Activated CD8-positive, alpha-beta memory T cell treated with anti-CD3 and anti-CD28 coated beads, Interleukin-2, amount 50 U/mL, for 24 hours (primary cell): ENCODE measurements around the gene PSMB7.
A peak's percentile ranks its signal among the peaks of the same experiment; 100 is the strongest.

Experiments
- DNase-seq: peaks from one replicate; pipeline ENCODE4 v3.0.0-alpha.2; 2020; ENCODE audit errors: extremely low read depth

Gene PSMB7

DNA sequence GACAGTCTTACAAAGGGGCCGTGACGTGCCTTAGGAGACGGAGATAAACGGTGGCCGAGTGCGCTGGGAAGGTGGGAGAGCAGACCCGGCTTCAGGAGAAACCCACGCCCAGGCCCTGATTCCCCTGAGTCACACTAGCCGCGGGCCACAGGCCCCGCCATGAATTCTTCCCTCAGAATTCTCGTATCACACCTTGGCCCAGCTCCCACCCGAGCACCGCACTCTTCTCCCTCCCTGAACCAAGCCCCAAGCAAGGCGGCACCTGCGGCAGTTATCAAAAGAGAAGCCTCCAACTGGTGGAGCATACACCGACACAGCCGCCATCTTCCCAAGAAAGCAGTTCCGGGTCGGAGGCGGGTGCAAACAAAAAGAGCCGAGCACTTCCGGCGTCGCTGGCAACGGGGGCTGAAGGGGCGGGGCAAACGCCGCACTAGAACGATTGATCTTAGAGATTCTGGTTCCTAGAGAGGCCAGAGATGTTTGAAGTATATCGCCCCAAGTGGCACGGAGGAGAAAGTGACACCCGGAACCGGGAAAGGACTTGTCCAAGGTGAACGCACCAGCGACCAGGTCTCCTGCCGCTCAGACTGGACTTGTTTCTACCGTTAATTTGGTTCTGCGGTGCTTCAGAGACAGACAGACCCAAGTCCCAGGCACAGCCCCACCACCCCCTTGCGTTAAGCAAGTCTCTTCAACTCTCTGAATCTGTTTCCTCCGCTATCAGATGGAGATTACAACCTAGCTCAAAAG, at the start of gene PSMB7:
Gene PSMB7 (minus strand): TSS at position 341 of the 750 bp plus-strand sequence. CDS start 17 bp downstream, at position 324.
- DNase-seq = peak; percentile 95

DNA sequence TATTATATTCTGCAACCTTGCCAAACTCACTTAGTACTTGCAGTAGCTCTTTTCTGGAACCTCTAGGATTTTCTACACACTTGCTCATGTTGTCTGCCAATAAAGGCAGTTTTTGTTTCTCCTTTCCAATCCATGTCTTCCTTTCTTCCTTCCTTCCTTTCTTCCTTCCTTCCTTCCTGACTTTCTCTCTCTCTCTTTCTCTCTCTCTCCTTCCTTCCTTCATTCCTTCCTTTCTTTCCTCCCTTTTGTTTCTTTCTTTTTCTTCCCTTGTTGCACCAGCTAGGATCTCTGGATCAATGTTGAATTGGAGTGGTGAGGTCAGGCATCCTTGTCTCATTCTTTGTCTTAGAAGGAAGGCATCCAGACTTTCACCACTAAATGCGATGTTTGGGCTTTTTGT, 47.5 kb upstream of the PSMB7 start:
- no peak for DNase-seq

DNA sequence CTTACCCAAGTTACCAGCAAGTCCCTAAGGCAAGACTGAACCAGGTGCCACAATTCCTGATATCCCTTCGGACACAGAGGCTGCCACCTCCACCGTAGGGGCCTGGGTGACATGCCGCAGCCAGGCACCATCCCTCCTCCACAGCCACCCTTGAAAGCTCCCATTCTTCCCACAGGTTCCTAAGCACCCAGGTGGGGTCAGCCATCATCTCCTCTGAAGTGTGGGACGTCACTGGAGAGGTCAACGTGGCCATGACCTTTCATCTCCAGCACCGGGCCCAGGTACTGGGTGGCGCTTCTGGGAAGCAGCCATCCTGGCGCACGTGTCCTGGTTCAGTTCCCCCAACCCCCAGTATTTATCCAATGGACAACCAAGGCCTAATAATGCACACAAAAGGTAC, 43.2 kb upstream of the PSMB7 start:
- DNase-seq = no peak

DNA sequence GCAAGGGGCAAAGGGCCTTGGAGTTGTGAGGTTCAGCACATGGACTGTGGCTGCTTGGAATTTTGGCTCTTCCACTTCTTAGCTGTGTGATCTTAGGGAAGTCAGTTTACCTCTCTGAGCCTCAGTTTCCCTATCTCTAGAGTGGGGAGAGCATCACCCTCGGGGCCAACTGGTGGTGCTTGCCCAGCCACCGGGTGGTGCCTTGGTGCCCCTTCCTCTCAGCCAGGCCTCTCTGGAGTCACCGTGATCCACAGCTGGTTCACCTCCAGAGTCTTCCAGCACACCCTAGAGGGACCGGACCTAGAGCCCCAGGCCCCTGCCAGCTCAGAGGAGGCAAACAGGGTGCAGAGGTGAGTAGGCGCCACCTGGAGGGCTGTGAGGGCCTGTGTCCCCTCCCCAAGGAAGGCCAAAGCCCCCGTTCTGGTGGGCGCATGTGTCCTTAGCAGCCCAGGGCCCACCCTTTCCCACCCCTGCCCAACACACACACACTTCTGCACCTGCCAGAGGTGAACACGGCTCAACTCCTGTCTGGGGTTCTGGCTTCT, 42.7 kb upstream of the PSMB7 start:
- DNase-seq = no peak

DNA sequence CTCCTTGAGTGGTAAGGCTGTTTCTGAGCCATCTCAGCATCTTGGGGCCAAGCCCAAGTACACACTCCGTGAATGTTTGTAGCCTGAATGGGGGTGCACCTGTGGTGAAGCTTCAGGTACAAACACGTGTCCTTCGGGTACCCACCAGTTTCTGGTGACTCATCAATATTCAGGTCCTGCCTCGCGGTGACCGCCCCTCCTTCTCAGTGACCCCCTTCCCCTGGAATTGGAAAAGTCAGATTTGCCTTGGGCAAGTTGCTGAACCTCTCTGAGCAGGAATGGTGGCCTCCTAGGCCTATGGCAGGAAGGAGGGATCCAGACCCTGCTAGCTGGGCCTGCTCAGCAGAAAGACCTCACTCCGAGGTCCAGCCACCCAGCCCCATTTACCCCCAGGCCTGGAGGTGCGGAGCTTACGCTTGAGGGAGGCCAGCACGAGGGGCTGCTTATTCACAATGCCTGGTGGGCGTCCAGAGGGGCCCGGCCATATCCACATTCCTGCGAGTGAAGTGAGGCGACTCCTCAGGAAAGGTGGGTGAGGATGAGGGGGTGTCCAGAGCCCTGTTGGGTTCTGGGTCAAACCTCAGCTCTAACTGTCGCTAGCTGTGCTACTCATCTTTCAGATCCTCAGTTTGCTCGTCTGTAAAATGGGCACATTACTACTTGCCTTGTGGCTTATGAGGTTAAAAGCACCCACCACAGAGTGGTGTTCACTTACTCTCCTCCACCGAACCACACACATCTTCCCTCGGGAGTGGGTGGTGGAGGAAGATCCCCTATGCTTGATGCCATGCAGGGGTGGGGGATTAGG, 42.0 kb upstream of the PSMB7 start:
- DNase-seq = no peak

DNA sequence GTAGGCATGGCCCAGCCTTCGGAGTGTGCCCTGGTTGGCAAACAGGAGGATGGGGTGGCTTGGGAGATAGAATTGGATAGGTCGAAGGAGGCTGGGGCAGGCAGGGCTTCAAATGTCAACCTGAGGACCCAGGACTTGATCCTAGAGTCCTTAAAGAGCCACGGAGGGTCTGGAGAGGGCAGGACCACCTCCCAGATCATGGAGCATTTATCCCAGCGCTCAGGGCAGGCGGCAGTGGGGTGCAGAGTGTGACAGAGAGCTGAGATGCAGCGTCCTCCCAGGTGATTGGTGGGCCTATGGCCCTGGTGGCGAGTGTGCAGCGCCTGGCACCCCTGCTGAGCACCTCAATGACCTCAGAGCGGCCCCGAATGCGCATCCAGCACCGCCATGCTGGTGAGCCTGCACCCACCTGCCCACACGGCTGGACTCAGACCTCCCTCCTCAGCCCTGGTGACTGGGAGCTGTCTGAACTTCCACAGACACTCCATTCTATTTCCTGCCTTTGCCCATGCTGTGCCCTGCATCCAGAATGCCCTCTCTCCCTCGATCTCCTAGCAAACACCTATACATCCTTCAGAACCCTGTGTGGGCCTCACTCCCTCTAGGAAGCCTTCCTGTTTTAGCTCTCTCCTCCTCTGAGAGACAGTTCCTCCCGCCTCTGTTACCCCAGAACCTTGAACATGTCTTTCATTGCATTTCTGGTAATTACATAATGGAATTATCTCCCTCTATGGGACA, 41.3 kb upstream of the PSMB7 start:
- DNase-seq = no peak

DNA sequence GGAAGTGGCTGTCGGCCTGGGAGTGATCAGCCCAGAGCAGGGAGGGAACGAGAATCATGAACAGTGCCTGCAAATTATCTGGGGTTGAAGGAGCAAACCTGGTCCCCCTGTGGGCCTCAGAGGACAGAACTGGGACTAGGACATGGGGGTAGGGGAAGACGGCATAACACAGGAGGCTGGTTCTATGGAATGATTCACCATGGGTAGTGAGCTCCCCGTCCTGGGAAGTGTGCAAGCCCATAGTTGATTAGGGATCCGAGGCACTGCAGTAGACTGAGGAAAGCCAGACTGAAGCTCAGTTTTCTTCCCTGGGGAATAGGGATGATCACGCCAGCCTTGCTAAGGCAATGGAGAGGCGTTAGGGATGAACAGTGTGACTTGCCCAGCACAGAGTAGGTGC, 40.6 kb upstream of the PSMB7 start:
- no peak for DNase-seq

DNA sequence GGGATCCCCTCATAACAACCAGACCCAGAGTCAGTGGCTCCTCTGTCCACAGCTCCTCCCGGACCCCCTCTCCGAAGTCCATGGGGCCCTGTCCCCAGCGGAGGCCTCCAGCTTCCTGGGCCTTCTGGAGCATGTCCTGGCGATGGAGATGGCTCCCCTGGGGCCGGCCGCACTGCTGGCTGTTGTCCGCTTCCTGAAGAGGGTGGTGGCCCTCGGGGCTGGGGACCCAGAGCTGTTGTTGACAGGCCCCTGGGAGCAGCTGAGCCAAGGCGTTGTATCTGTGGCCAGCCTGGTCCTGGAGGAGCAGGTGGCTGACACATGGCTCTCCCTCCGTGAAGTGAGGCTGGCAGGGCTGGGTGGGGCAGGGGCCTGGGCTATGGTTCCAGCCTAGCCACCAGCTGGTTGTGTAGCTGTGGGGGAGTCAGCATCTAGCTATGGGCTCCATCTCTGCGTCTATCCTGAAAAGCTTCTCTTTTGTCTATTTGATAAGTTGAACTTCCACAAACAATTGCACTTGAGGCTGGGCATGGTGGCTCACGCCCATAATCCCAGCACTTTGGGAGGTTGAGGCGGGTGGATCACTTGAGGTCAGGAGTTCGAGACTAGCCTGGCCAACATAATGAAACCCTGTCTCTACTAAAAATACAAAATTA, 39.7 kb upstream of the PSMB7 start:
- no peak for DNase-seq

DNA sequence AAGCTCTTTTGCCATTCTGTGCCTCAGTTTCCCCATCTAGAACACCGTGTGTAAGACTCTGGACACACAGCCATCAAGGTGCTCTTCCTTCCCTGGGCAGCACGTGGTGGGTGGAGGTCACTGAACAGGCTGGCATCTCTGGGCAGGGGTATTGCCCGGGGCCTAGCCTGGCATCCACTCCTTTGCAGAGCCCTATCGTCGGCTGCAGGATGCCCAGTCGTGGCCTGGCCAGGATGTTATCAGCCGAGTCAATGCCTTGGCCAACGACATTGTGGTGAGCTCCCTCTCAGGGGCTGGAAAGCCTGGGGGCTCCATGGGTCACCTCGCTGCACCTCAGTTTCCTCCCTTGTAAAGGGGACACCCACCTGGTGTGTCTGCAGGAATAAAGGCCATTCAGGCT, 39.1 kb upstream of the PSMB7 start:
- DNase-seq = no peak

DNA sequence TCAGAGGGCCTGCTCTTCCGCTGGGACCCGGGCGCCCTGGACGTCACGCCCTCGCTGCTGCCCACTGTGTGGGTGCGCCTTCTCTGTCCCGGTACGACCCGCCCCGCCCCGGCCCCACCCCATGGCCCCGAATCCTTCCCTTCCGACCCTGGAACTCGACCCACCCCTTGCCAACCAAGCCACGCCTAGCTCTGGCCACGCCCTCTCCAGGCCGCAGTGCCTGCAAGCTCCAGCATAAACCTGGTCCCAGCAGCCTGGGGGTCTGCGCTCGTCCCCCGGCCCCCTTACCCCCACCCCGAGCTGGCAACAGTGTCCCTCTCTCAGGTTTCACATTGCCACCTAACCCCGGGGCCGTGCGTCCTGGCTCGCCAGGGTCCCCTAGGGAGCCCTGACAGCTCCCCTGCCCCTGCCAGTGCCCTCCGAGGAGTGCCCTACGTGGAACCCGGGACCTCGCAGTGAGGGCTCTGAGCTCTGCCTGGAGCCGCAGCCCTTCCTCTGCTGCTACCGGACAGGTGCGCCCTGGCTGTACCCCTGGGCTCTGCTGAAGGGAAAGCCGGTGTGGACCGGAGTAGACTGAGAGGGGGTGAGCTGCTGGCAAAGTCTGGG, 38.4 kb upstream of the PSMB7 start:
- DNase-seq = no peak

DNA sequence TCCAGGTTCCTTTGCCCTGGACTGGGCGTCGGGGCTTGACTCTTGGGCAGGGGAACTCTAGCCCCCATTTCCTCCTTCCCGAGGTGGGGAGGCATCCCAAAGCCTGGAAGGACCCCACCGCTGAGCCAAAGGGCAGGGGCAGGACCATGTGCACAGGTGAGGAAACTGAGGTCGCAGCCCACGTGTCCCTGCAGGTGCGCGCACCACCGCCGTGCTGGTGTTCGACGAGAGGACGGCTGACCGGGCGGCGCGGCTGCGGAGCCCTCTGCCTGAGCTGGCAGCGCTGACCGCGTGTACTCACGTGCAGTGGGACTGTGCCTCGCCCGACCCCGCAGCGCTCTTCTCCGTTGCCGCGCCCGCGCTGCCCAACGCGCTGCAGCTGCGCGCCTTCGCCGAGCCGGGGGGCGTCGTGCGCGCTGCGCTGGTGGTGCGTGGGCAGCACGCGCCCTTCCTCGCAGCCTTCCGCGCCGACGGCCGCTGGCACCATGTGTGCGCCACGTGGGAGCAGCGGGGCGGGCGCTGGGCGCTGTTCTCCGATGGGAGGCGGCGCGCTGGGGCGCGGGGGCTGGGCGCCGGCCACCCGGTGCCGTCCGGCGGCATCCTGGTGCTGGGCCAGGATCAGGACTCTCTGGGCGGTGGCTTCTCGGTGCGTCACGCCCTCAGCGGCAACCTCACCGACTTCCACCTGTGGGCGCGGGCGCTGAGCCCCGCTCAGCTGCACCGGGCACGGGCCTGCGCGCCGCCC, 37.8 kb upstream of the PSMB7 start:
- no peak for DNase-seq

DNA sequence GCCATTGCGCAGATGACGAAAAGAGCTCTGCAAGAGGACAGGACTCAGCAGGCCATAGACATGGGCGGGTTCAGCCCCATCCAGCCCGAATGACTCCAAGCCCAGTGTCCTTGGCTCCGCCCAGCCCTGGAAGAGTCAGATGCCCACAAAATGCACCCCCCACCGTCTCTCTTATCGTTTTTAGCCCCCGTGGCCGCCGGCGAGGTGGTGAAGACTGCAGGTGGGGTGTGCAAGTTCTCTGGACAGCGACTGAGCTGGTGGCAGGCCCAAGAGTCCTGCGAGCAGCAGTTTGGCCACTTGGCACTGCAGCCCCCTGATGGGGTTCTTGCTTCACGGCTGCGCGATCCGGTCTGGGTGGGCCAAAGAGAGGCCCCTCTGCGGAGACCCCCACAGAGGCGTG, 37.1 kb upstream of the PSMB7 start:
- no peak for DNase-seq

DNA sequence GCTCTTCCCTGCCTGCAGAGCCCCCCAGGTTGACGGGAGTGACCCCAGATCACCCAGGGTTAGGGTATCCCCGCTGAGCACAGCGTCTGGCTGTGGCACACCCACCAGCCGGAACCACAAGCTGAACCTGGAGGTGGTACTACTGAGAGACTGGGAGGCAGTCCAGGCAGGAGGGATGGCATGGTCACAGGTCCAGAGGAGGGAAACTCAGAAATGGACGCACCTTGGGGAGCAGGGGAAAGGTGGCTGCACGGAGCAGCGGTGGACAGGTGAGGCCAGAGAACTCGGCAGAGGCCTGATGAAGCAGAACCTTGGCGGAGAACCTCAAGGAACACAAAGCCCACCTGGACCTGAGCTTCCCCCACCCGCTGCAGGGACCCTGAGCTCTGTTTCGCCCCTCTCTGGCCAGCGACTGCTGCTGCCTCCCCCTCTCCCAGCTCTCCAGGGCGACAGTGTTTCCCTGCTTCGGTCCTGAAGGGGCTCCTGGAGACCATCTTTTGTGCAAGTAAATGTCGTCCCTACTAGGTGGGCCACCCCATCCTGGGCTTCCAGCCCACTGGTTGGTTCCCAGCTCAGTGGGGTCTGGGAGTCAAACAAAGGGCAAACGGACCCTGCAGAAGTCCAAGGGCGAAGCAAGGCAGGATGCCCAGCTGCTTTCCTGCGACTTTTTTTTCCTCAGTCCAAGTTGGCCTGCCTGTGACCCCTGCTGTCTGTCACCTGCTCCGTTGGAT, 35.9 kb upstream of the PSMB7 start:
- DNase-seq = no peak

DNA sequence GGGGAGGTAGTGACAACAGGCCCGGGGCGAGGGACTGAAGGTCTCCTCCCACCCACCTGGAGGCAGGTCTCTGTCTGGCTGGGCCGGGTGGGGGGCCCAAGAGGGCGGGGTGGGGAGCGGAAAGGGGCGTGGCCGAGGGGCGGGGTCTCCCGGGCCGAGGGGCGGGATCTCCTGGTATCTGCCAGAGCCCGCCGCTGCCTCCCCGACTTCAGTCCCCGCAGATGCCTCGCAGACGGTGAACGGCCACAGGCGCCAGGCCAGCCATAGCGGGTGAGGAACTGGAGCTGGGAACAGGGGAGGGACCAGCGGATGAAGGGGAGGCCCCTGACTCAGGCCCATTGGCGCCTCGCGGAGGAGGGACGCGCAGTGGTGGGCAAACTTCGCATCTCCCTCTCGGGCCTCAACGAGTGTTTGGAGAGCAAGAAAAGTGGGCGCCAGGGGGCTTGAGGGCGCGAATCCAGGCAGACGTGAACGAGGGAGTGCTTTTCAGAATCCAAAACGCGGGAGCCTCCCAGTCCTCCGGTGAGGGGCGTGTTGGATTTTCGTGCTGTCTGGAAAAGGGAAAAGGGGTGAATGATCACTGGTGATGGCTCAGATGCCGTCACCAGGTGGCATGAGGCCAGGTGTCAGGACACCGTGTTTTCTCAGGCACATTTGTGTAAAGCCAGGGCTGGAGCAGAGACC, 35.1 kb upstream of the PSMB7 start, which contains the start of gene ADGRD2:
Gene ADGRD2 (plus strand): TSS at position 211 of the 684 bp plus-strand sequence. CDS start 1,216 bp downstream, outside the sequence.
- DNase-seq = no peak

DNA sequence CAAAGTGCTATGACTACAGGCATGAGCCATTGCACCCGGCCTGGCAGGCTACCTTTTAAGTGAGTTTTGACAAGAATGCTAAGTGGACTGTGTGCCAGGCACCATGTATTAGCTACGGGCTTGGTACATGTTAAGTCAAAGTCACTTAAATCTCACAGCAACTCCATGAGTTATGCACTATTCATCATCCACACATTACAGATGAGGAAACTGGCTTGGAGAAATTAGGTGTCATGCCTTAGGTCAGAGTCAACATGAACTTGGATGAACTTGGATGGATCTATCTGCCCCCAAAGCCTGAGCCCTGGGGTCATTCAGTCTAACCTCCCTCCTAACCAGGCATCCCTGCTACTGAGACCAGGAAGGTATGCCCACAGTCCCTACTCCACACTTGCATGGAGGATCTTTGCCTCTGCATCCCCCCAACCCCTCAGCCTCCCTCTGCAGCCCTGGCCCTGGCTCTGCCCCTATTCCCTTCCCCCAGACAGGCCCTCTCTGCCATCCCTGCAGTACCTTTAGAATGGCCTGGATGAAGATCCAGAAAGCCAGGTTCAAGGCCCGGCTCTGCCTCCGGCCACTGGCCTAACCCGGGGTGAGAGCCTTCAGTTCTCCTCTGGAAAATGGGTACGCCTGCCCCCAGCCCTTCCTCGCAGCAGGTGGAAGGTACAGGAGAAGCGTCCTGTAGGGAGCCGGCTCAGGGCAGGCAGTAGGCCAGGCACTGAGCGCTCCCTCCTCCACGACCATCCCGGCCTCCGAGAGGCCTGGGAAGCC, 34.3 kb upstream of the PSMB7 start:
- no peak for DNase-seq

DNA sequence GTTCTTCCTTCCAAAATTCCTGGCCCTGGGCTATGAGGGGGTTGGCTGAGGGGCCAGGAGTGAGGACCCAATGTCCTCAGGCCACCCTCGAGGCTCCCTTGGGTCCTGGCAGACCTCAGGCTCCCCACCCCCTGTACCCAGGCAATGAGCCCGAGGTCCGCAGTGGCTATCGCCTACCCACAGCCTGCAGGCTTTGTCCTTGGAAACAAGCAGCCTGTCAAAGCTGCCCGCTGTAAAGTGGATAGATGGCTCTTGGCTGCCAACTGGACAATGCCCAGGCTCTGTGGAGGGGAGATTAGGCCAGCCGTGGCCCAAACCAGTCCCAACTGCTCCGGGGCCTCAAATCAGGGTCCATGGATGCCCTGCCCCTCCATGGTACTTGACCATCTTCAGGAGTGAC, 32.8 kb upstream of the PSMB7 start:
- DNase-seq = no peak

DNA sequence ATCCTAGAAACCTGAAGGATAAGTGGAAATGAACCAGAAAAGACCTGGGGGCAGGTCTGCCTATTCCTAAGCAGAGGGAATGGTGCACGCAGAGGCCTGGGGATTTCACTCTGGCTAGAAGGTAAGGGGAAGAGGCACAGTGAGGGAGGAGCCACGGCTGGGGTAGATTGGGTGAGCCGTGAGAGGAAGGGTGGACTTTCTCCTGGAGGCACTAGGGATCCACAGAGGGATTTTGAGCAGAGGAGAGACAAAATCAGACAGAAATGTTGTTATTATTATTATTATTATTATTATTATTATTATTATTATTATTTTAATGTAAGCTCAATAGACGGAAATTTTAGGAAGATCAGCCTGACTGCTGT, 32.0 kb upstream of the PSMB7 start:
- DNase-seq = no peak

DNA sequence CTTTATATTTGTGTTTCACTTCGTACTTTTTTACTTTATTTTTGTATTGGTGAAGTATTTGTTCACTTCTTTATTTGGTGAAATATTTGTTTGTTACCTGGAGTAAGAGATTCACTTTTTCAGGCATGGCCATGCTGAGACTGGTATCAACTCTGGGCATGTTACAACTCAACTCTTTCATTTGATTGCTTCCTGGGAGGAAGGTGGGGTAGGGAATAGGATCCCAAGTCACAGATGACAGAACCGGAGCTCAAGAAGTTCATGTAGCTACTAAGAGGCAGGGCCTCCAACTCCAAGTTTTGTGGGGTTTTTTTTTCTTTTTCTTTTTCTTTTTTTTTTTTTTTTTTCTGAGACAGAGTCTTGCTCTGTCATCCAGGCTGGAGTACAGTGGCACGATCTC, 28.9 kb upstream of the PSMB7 start:
- DNase-seq = no peak

DNA sequence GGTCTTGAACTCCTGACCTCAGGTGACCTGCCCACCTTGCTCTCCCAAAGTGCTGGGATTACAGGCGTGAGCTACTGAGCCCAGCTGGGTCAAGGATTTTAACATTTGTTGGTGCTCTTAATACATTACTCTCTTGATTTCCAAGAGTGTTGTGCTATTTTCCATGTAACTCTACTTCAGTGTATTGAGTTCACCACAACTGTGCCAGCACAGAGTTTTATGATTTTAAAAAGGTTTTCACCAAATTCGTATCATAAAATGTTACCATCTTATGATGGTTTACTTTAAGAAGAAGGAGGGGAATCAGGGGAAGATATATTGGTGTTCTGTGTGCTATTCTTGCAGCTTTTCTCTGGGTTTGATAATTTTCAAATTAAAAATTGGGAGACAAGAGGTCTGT, 28.4 kb upstream of the PSMB7 start:
- no peak for DNase-seq
